HCT116 (cell line): ENCODE measurements around the gene ARHGAP10. TPM values are rescaled to one million over a fixed set of nuclear protein-coding genes. Genes with fewer than 3 reads are reported as not detected.

Source experiments
- ATAC-seq: fragments of 200-7000 bp; cut with Tn5 transposase; 2 replicates; pipeline ENCODE4 v1.9.1; 2020; ENCODE audit warnings: mild to moderate bottlenecking, moderate library complexity
- BruUV-seq: library from RNA; stranded (reverse); fragments of 400-500 nt; replicated peaks from 2 replicates; lab custom pipeline; 2021; lab: Mats Ljungman, UMichigan
- CTCF ChIA-PET: fragments of 300-600 bp; sonication (Branson Sonifier 250); formaldehyde crosslinking; loops from one replicate; lab custom pipeline; 2021; ENCODE audit warnings: antibody characterized with exemption; lab: Charles Lee
- POLR2A ChIA-PET: fragments of 300-600, 350-600 bp; sonication (Branson Sonifier 250); formaldehyde crosslinking; loops from one replicate; lab custom pipeline; 2021; ENCODE audit warnings: antibody characterized with exemption; lab: Charles Lee
- RAD21 ChIA-PET, 2 experiments: fragments of 300-600 bp; sonication (Branson Sonifier 250); formaldehyde crosslinking; loops; one replicate each; lab custom pipeline; 2023; ENCODE audit warnings: low total read pairs in 2 of 2; ENCODE audit not compliant: uncharacterized antibody in 2 of 2, unreplicated experiment in 2 of 2, low non-redundant PET in 1 of 2; lab: Charles Lee
- DNase-seq: peaks from one replicate; pipeline ENCODE4 v3.0.0-alpha.2; 2010; ENCODE audit warnings: low read depth, low spot score
- H2AFZ ChIP-seq: fragments of 200-600 bp; shearing (Covaris generic), sonication (generic); 2 replicates; pipeline ENCODE4 v1.6.1; 2017; ENCODE audit warnings: low read depth, mixed run types, mixed read lengths, antibody characterized with exemption, low read length; ENCODE audit not compliant: poor library complexity, severe bottlenecking
- H3K27ac ChIP-seq: 2 replicates; pipeline ENCODE4 v1.5.1; 2012; ENCODE audit warnings: low read depth, low read length
- H3K27me3 ChIP-seq: fragments of 200-600 bp; sonication (generic); 2 replicates; pipeline ENCODE4 v1.6.1; 2016; ENCODE audit warnings: mixed run types, low read length, mixed read lengths; ENCODE audit not compliant: insufficient read depth
- H3K36me3 ChIP-seq, 2 experiments: fragments of 200-500 bp in 1 of 2; fragments of 200-600 bp in 1 of 2; sonication (Bioruptor generic) in 1 of 2; sonication (generic) in 1 of 2; 2 replicates each; pipeline versions ENCODE4 v1.5.1 to v1.6.1; 2014 to 2016; ENCODE audit warnings: low read length in 2 of 2, inconsistent platforms in 1 of 2, mixed read lengths in 1 of 2, mixed run types in 1 of 2; ENCODE audit not compliant: insufficient read depth in 2 of 2, control insufficient read depth in 1 of 2
- H3K4me1 ChIP-seq, 2 experiments: fragments of 200-600 bp in 1 of 2; sonication (generic) in 1 of 2; 2 replicates each; pipeline versions ENCODE4 v1.5.1 to v1.6.1; 2012 to 2017; ENCODE audit warnings: low read length in 2 of 2, inconsistent platforms in 1 of 2, mild to moderate bottlenecking in 1 of 2, mixed read lengths in 1 of 2, mixed run types in 1 of 2, moderate library complexity in 1 of 2; ENCODE audit not compliant: insufficient read depth in 2 of 2, control insufficient read depth in 1 of 2
- H3K4me2 ChIP-seq: fragments of 200-600 bp; sonication (generic); 2 replicates; pipeline ENCODE4 v1.6.1; 2017; ENCODE audit warnings: mixed run types, low read length, mixed read lengths
- H3K4me3 ChIP-seq, 2 experiments: fragments of 200-600 bp in 1 of 2; sonication (generic) in 1 of 2; replicated peaks in 1 of 2; 2 replicates each; pipeline ENCODE4 v1.5.1; 2011 to 2016; ENCODE audit warnings: low read length in 2 of 2, control low read depth in 1 of 2, low read depth in 1 of 2, mild to moderate bottlenecking in 1 of 2, mixed read lengths in 1 of 2, mixed run types in 1 of 2
- H3K79me2 ChIP-seq: fragments of 200-600 bp; sonication (generic); 2 replicates; pipeline ENCODE4 v1.6.1; 2017; ENCODE audit warnings: mild to moderate bottlenecking, mixed run types, low read length, moderate library complexity, mixed read lengths; ENCODE audit not compliant: insufficient read depth
- H3K9ac ChIP-seq: fragments of 200-600 bp; sonication (generic); 2 replicates; pipeline ENCODE4 v1.6.1; 2016; ENCODE audit warnings: low read length, mixed read lengths
- H3K9me2 ChIP-seq: fragments of 200-600 bp; sonication (generic), shearing (Covaris generic); 2 replicates; pipeline ENCODE4 v1.6.1; 2017; ENCODE audit warnings: mixed run types, mild to moderate bottlenecking, moderate library complexity; ENCODE audit not compliant: insufficient read depth
- H3K9me3 ChIP-seq, 2 experiments: fragments of 200-500 bp in 1 of 2; fragments of 200-600 bp in 1 of 2; sonication (Bioruptor generic) in 1 of 2; sonication (generic) in 1 of 2; 2 replicates each; pipeline ENCODE4 v1.6.1; 2014 to 2017; ENCODE audit warnings: low read length in 2 of 2, mixed read lengths in 2 of 2, inconsistent platforms in 1 of 2, low read depth in 1 of 2, mild to moderate bottlenecking in 1 of 2, mixed run types in 1 of 2, moderate library complexity in 1 of 2; ENCODE audit not compliant: control insufficient read depth in 1 of 2, insufficient read depth in 1 of 2
- H4K20me1 ChIP-seq: fragments of 200-600 bp; sonication (generic), shearing (Covaris generic); 2 replicates; pipeline ENCODE4 v1.6.1; 2017; ENCODE audit warnings: mixed run types, mild to moderate bottlenecking, moderate library complexity; ENCODE audit not compliant: insufficient read depth
- CEBPB ChIP-seq: IDR thresholded peaks from 2 replicates; pipeline ENCODE4 v1.6.1; 2012; ENCODE audit warnings: low read depth
- CTCF ChIP-seq, 3 experiments: fragments of 200-600 bp in 1 of 3; sonication (generic) in 1 of 3; IDR thresholded peaks in 2 of 3; conservative IDR thresholded peaks in 1 of 3; 2 replicates each; pipeline ENCODE4 v1.5.1; 2012 to 2017; ENCODE audit warnings: low read depth in 2 of 3, low read length in 2 of 3, antibody characterized with exemption in 1 of 3, borderline replicate concordance in 1 of 3, control low read depth in 1 of 3, mild to moderate bottlenecking in 1 of 3, mixed read lengths in 1 of 3, mixed run types in 1 of 3, moderate library complexity in 1 of 3; ENCODE audit not compliant: insufficient read depth in 1 of 3
- POLR2A ChIP-seq: IDR thresholded peaks from 2 replicates; pipeline ENCODE4 v1.7.0; 2011; ENCODE audit warnings: borderline replicate concordance; ENCODE audit not compliant: insufficient read depth, insufficient read length; ENCODE audit errors: extremely low read depth
- RAD21 ChIP-seq: IDR thresholded peaks from 2 replicates; pipeline ENCODE4 v1.6.1; 2012; ENCODE audit warnings: low read depth, mild to moderate bottlenecking
- REST ChIP-seq: IDR thresholded peaks from 2 replicates; pipeline ENCODE4 v1.6.1; 2012; ENCODE audit warnings: low read depth
- intact Hi-C: fragments of 100-400 bp; cut with micrococcal nuclease; formaldehyde crosslinking; loops from 2 replicates; pipeline ENCODE4 v1.10.0; 2022
- total RNA-seq: library from RNA; stranded (reverse); gene quantifications from one replicate; pipeline ENCODE4 v1.2.1, GENCODE V29; 2021; ENCODE audit not compliant: unreplicated experiment

ARHGAP10 gene
- total RNA-seq, 1 experiment from 2014 or later, result 24.7 TPM

- Histone ChIP-seq H3K4me1 (peaks cover 8 to 10% of the 10 kb centered on the region in 2 experiments), H3K27me3 (no peaks in the 10 kb centered on the region), H3K4me3 (no peak overlapping the region), H3K9ac (no peak overlapping the region), H2AFZ (no peak overlapping the region), H4K20me1 (no peaks in the 10 kb centered on the region), H3K36me3 (no peaks in the 10 kb centered on the region), H3K9me3 (no peaks in the 10 kb centered on the region), H3K27ac (no peak overlapping the region), H3K79me2 (peaks cover 9% of the 10 kb centered on the region; the same call in 1 of the 2 replicates), H3K9me2 (no peaks in the 10 kb centered on the region), H3K4me2 (no peak overlapping the region)
- ATAC-seq, result peak; percentile 86
- no TSS peak for BruUV-seq
- intact Hi-C loops, result loop anchor here (5.0 kb wide), 1 partner anchor 60 kb away; no protein-coding TSS in a partner anchor
- no peak for DNase-seq
- TF ChIP-seq POLR2A (no peak), CEBPB (no peak), REST (no peak), CTCF (IDR thresholded peaks at IDR 0.05 in 2 of 3, conservative IDR thresholded peaks at IDR 0.05 in 1 of 3; ENCODE audit: borderline replicate concordance in 1 of 3, insufficient read depth in 1 of 3, low read depth in 2 of 3, low read length in 2 of 3) (peak in 2 of 3 experiments; percentile 20 to 38; a peak in 3 of 6 replicates), RAD21 (peak; percentile 33; the same call in 1 of the 2 replicates)
- CTCF ChIA-PET, result interaction anchor here (0.6 kb wide), 1 partner anchor 47 kb away, joined by 3 read pairs; no protein-coding TSS in a partner anchor
- POLR2A ChIA-PET, result interaction anchor here (1.1 kb wide), 1 partner anchor 604 kb away, joined by 3 read pairs; no protein-coding TSS in a partner anchor
- RAD21 ChIA-PET, result no interaction called here
Observed at GRCh38 chr4:147837435-147837834, 105.5 kb downstream of the ARHGAP10 start.
